CD4-positive, alpha-beta T cell (primary cell): ENCODE data around the gene AGPAT3. TPM values are rescaled to one million over a fixed set of nuclear protein-coding genes. Genes with fewer than 3 reads are reported as not detected.

Experiments used
- ATAC-seq: fragments of 200-7000 bp; cut with Tn5 transposase; one replicate; pipeline ENCODE4 v1.10.0; 2022; ENCODE audit warnings: mild to moderate bottlenecking; ENCODE audit not compliant: poor library complexity
- CTCF ChIA-PET: fragments of 350-600 bp; sonication (Branson Sonifier 250); formaldehyde crosslinking; loops from one replicate; lab custom pipeline; 2021; ENCODE audit warnings: antibody characterized with exemption, inconsistent platforms; lab: Charles Lee
- POLR2A ChIA-PET: fragments of 350-600 bp; sonication (Branson Sonifier 250); formaldehyde crosslinking; loops from one replicate; lab custom pipeline; 2021; ENCODE audit warnings: antibody characterized with exemption, inconsistent platforms; lab: Charles Lee
- DNase-seq, 14 experiments: peaks; one replicate each; pipeline ENCODE4 v3.0.0-alpha.2; 2013 to 2020; ENCODE audit warnings: mixed read lengths in 2 of 14
- H3K27ac ChIP-seq, 2 donors: one replicate each; pipeline versions ENCODE4 v1.5.1 to v1.7.0; 2013; ENCODE audit warnings: low read length in 2 of 2, low read depth in 1 of 2, mild to moderate bottlenecking in 1 of 2
- H3K27me3 ChIP-seq, 2 experiments: 1 replicate in 1 of 2; 2 replicates in 1 of 2; pipeline versions ENCODE4 v1.6.1 to v1.7.0; 2013; ENCODE audit warnings: low read length in 2 of 2, control low read depth in 1 of 2, mild to moderate bottlenecking in 1 of 2, moderate library complexity in 1 of 2; ENCODE audit not compliant: insufficient read depth in 2 of 2, control insufficient read depth in 1 of 2
- H3K36me3 ChIP-seq: one replicate; pipeline ENCODE4 v1.6.1; 2013; ENCODE audit warnings: low read length, control low read depth; ENCODE audit not compliant: insufficient read depth
- H3K4me1 ChIP-seq: one replicate; pipeline ENCODE4 v1.6.1; 2013; ENCODE audit warnings: low read length, control low read depth; ENCODE audit not compliant: insufficient read depth
- H3K4me3 ChIP-seq: one replicate; pipeline ENCODE4 v1.5.1; 2013; ENCODE audit warnings: mild to moderate bottlenecking, low read length, moderate library complexity
- H3K9me3 ChIP-seq, 2 experiments: 1 replicate in 1 of 2; 2 replicates in 1 of 2; pipeline versions ENCODE4 v1.6.1 to v1.7.0; 2013; ENCODE audit warnings: low read length in 2 of 2, mild to moderate bottlenecking in 2 of 2, control low read depth in 1 of 2, moderate library complexity in 1 of 2; ENCODE audit not compliant: control insufficient read depth in 1 of 2, insufficient read depth in 1 of 2
- H3K27ac Mint-ChIP-seq: one replicate; pipeline ENCODE4 v1.8.0; 2020; ENCODE audit warnings: mixed read lengths
- H3K27me3 Mint-ChIP-seq: one replicate; pipeline ENCODE4 v1.8.0; 2021; ENCODE audit warnings: mixed read lengths
- H3K36me3 Mint-ChIP-seq: one replicate; pipeline ENCODE4 v1.8.0; 2021; ENCODE audit warnings: low read depth, mixed read lengths
- H3K4me1 Mint-ChIP-seq: one replicate; pipeline ENCODE4 v1.8.0; 2021; ENCODE audit warnings: low read depth, mixed read lengths
- H3K4me3 Mint-ChIP-seq: one replicate; pipeline ENCODE4 v1.8.0; 2020; ENCODE audit warnings: mild to moderate bottlenecking, mixed read lengths
- H3K9me3 Mint-ChIP-seq: one replicate; pipeline ENCODE4 v1.8.0; 2020; ENCODE audit warnings: mixed read lengths
- intact Hi-C, 2 experiments: fragments of 100-400 bp; cut with DNase I in 1 of 2; cut with micrococcal nuclease in 1 of 2; formaldehyde crosslinking; loops; one replicate each; pipeline versions ENCODE4 v1.15.1 to v1.9.0; 2023 to 2025; cut with DNase I, micrococcal nuclease
- total RNA-seq, 174 experiments: library from RNA in 2 of 174; stranded (reverse) in 2 of 174; gene quantifications; one replicate each; pipeline ENCODE4 v1.2.3 and lab custom pipeline; 2021 to 2026
- TF ChIP-seq, protein P1 (sequence below): fragments of 200-600 bp; IDR thresholded peaks from one replicate; pipeline ENCODE4 v1.8.0; 2022; ENCODE audit warnings: antibody characterized with exemption, mild to moderate bottlenecking

AGPAT3 gene
- total RNA-seq, 2 experiments from 2014 or later: 40.8 to 43.4 TPM

DNA sequence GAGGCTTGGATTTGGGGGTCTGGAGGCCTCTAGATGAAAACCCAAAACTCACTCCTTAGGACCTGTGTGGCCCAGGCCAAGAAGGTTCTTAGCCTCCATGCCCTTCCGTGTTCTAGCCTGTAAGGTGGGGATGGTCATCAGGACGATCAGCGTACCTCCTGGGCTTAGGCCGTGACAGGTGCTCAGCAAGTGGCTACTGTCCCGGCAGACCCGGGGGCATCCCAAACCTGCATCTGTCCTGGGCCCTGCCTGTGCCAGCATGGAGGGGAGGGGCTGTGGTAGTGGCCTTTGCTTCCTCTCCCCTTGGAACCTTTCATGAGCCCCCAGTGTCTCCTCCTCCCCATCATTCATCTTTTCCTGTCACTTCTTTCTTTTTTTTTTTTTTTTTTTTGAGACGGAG is 124.4 kb downstream of the AGPAT3 start:
- TF ChIP-seq, protein P1, sequence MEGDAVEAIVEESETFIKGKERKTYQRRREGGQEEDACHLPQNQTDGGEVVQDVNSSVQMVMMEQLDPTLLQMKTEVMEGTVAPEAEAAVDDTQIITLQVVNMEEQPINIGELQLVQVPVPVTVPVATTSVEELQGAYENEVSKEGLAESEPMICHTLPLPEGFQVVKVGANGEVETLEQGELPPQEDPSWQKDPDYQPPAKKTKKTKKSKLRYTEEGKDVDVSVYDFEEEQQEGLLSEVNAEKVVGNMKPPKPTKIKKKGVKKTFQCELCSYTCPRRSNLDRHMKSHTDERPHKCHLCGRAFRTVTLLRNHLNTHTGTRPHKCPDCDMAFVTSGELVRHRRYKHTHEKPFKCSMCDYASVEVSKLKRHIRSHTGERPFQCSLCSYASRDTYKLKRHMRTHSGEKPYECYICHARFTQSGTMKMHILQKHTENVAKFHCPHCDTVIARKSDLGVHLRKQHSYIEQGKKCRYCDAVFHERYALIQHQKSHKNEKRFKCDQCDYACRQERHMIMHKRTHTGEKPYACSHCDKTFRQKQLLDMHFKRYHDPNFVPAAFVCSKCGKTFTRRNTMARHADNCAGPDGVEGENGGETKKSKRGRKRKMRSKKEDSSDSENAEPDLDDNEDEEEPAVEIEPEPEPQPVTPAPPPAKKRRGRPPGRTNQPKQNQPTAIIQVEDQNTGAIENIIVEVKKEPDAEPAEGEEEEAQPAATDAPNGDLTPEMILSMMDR: no peak
- H3K27ac ChIP-seq: no peak overlapping the region
- Mint-ChIP-seq H3K4me3 (no peak overlapping the region), H3K4me1 (peaks cover 20% of the 10 kb centered on the region), H3K27ac (no peak overlapping the region), H3K9me3 (no peaks in the 10 kb centered on the region), H3K36me3 (no peaks in the 10 kb centered on the region), H3K27me3 (no peaks in the 10 kb centered on the region)
- intact Hi-C loops: loop anchor here in 1 of 2 experiments (10.0 kb wide), 1 partner anchor 45 kb away; no protein-coding TSS in a partner anchor
- no peaks in the 10 kb centered on the region for H3K27me3 ChIP-seq
- H3K4me3 ChIP-seq: no peak overlapping the region
- ATAC-seq (no peak), DNase-seq (no peak)
- ChIA-PET POLR2A (no interaction called here), CTCF (no interaction called here)
- H3K9me3 ChIP-seq: no peaks in the 10 kb centered on the region
- H3K4me1 ChIP-seq: peaks cover 7% of the 10 kb centered on the region
- H3K36me3 ChIP-seq: no peaks in the 10 kb centered on the region

- peaks cover 6% of the 10 kb centered on the region for H3K4me1 Mint-ChIP-seq
- DNase-seq (no peak), ATAC-seq (no peak)
- H3K27me3 Mint-ChIP-seq: no peaks in the 10 kb centered on the region
- Histone ChIP-seq H3K36me3 (no peaks in the 10 kb centered on the region), H3K27ac (no peak overlapping the region), H3K9me3 (peaks cover 0 to 5% of the 10 kb centered on the region in 2 experiments), H3K27me3 (no peaks in the 10 kb centered on the region), H3K4me1 (no peaks in the 10 kb centered on the region), H3K4me3 (no peak overlapping the region)
- no peak overlapping the region for H3K27ac Mint-ChIP-seq
- TF ChIP-seq, protein P1: no peak
- no peaks in the 10 kb centered on the region for H3K36me3 Mint-ChIP-seq
- CTCF ChIA-PET: no interaction called here
- no peaks in the 10 kb centered on the region for H3K9me3 Mint-ChIP-seq
- H3K4me3 Mint-ChIP-seq: no peak overlapping the region
- POLR2A ChIA-PET: no interaction called here
- intact Hi-C loops: no loop called here
Measured at GRCh38 chr21:43991447-43991991, 126.5 kb downstream of the AGPAT3 start.

DNA sequence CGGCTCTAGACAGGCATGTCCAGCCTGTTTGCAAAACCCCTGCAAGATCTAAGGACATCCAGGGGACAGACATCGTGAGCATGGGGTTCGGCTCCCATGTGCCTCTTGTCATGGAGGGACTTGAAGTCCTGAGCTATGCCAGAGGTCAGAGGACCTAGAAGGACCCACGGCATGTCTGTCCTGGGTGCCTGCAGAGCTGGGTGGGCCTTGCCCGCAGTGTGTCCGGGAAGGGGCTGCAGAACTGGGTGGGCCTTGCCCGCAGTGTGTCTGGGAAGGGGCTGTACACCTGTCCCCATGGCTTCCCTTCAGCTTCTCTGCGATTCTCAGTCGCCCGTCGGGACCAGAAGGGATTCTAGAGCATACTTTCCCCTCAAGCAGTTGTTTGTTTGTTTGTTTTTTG is 127.1 kb downstream of the AGPAT3 start:
- Histone ChIP-seq H3K36me3 (no peaks in the 10 kb centered on the region), H3K27ac (no peak overlapping the region), H3K4me1 (no peaks in the 10 kb centered on the region), H3K4me3 (no peak overlapping the region), H3K9me3 (peaks cover 0 to 5% of the 10 kb centered on the region in 2 experiments), H3K27me3 (no peaks in the 10 kb centered on the region)
- ChIA-PET CTCF (no interaction called here), POLR2A (no interaction called here)
- Mint-ChIP-seq H3K36me3 (no peaks in the 10 kb centered on the region), H3K27ac (no peak overlapping the region), H3K4me1 (no peaks in the 10 kb centered on the region), H3K4me3 (no peak overlapping the region), H3K9me3 (no peaks in the 10 kb centered on the region), H3K27me3 (no peaks in the 10 kb centered on the region)
- DNase-seq (no peak), ATAC-seq (no peak)
- TF ChIP-seq, protein P1: no peak
- intact Hi-C loops: no loop called here
